BJ (cell line): Measurements from ENCODE around the gene KCNQ1. TPM values are rescaled to one million over a fixed set of nuclear protein-coding genes. Genes with fewer than 3 reads are reported as not detected.

Experiments
- CTCF ChIA-PET: fragments of 350-600 bp; formaldehyde crosslinking; extraction: SDS; loops from one replicate; lab custom pipeline; 2021; ENCODE audit warnings: antibody characterized with exemption, inconsistent platforms; lab: Yijun Ruan, JAX
- POLR2A ChIA-PET: fragments of 300-600 bp; sonication (Branson Sonifier 250); formaldehyde crosslinking; extraction: SDS; loops from one replicate; lab custom pipeline; 2021; ENCODE audit warnings: antibody characterized with exemption; lab: Charles Lee
- DNase-seq: peaks from one replicate; pipeline ENCODE4 v3.0.0-alpha.2; 2011; ENCODE audit warnings: low read depth
- H3K27me3 ChIP-seq: 2 replicates; pipeline ENCODE4 v1.6.0; 2011; ENCODE audit warnings: low read length; ENCODE audit not compliant: control insufficient read depth, insufficient read depth
- H3K36me3 ChIP-seq: 2 replicates; pipeline ENCODE4 v1.5.1; 2011; ENCODE audit warnings: low read length; ENCODE audit not compliant: control insufficient read depth, insufficient read depth
- H3K4me3 ChIP-seq: 2 replicates; pipeline ENCODE4 v1.5.1; 2011; ENCODE audit warnings: low read depth, mild to moderate bottlenecking, control low read depth, low read length
- CTCF ChIP-seq: IDR thresholded peaks from 2 replicates; pipeline ENCODE4 v1.5.1; 2011; ENCODE audit warnings: low read depth, mild to moderate bottlenecking, control low read depth, inconsistent platforms, low read length, moderate library complexity; ENCODE audit not compliant: insufficient read depth
- polyA plus RNA-seq: library from polyadenylated mRNA; depleted of rRNA; stranded (reverse); fragments of >200 nt; gene quantifications from 2 replicates; pipeline ENCODE4 v1.2.3, GENCODE V29; 2011

The KCNQ1 gene
- polyA plus RNA-seq, 1 experiment, result not detected

- Histone ChIP-seq H3K4me3 (no peak overlapping the region), H3K36me3 (no peaks in the 10 kb centered on the region), H3K27me3 (peaks cover 2% of the 10 kb centered on the region; the same call in 1 of the 2 replicates)
- POLR2A ChIA-PET, result no interaction called here
- no peak for DNase-seq
- TF ChIP-seq CTCF, result no peak
- CTCF ChIA-PET, result interaction anchor here (0.6 to 14.9 kb wide), 6 partner anchors 17 to 500 kb away, joined by 3 to 772 read pairs (median 8); partner anchors contain the start of gene CDKN1C
These were observed 90.3 kb downstream of the KCNQ1 start for GRCh38 chr11:2534957-2535672.

GRCh38 chr11:2535673-2536439 lies 91.0 kb downstream of the KCNQ1 start:
- CTCF ChIA-PET, result interaction anchor here (0.6 to 14.9 kb wide), 4 partner anchors 16 to 499 kb away, joined by 3 to 772 read pairs (median 5); partner anchors contain the start of gene CDKN1C
- POLR2A ChIA-PET, result no interaction called here
- no peak for TF ChIP-seq CTCF

GRCh38 chr11:2536440-2536989 lies 91.7 kb downstream of the KCNQ1 start:
- Histone ChIP-seq H3K27me3 (no peaks in the 10 kb centered on the region), H3K36me3 (no peaks in the 10 kb centered on the region), H3K4me3 (no peak overlapping the region)
- TF ChIP-seq CTCF, result no peak
- CTCF ChIA-PET, result interaction anchor here (1.4 to 14.9 kb wide), 2 partner anchors 116 to 350 kb away, joined by 4 to 772 read pairs; partner anchors contain the start of gene CDKN1C
- POLR2A ChIA-PET, result no interaction called here
- no peak for DNase-seq

More at GRCh38 chr11:2535673-2536439, 91.0 kb downstream of the KCNQ1 start:
- no peak overlapping the region for H3K4me3 ChIP-seq
- H3K27me3 ChIP-seq, result no peaks in the 10 kb centered on the region
- no peak for DNase-seq
- H3K36me3 ChIP-seq, result no peaks in the 10 kb centered on the region

- Histone ChIP-seq H3K36me3 (no peaks in the 10 kb centered on the region), H3K27me3 (no peaks in the 10 kb centered on the region), H3K4me3 (no peak overlapping the region)
- ChIA-PET POLR2A (no interaction called here), CTCF (interaction anchor here (1.4 to 14.9 kb wide), 2 partner anchors 116 to 350 kb away, joined by 4 to 772 read pairs; partner anchors contain the start of gene CDKN1C)
- TF ChIP-seq CTCF, result no peak
- DNase-seq, result no peak
These were observed 92.3 kb downstream of the KCNQ1 start for GRCh38 chr11:2537010-2537705.
